NK-92 treated with Interleukin-12 subunit alpha and Interleukin-12 subunit beta, amount 100 ng/mL, for 24 hours (cell line): ENCODE measurements around the gene EYA2.

Experiments used
- DNase-seq: peaks from one replicate; lab custom pipeline; 2025; lab: John Stamatoyannopoulos, UW

EYA2 gene

DNA sequence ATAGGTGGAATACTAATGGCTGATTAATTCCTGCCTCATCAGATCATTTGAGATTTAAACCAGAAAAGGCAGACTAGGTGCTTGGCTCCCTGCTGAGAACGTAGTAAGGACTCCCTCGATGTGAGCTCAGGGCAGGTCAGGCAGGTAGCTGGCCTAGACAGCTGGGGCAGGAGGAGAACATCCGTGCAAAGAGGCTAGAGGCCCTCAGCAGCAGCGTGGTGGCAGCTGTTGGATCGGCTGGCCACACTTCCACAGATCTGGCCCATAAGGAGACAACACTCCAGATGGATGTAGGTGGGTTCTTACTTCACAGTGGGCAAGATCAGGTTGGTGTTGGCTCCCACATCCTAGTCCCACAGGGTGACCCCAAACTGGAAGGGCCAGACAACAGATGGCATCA, 38.5 kb downstream of the EYA2 start:
- DNase-seq, result no peak

DNA sequence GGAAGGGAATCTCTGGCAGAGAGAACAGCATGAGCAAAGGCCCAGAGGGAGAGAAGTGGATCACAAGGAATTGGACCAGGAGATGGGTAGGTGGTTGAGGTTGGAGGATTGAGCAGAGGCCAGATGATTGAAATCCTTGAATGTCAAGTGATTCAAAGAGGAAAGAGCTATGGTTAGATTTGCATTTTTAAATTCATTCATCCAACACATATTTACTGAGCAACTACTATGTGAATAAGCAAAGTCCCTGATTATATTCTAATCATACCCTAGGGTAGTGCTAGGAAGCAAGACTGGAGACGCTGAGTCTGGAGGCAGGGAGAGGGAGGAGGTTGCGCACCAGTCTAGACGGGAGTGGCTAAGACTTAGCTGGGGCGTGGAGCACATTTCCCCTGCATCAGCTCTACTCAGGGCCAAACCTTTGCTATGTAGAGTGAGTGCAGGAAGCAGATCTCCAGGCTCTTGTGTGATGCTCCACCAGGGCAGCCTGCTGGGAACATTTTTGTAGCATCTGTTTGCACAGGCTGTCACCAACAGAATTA, 40.2 kb downstream of the EYA2 start:
- no peak for DNase-seq

DNA sequence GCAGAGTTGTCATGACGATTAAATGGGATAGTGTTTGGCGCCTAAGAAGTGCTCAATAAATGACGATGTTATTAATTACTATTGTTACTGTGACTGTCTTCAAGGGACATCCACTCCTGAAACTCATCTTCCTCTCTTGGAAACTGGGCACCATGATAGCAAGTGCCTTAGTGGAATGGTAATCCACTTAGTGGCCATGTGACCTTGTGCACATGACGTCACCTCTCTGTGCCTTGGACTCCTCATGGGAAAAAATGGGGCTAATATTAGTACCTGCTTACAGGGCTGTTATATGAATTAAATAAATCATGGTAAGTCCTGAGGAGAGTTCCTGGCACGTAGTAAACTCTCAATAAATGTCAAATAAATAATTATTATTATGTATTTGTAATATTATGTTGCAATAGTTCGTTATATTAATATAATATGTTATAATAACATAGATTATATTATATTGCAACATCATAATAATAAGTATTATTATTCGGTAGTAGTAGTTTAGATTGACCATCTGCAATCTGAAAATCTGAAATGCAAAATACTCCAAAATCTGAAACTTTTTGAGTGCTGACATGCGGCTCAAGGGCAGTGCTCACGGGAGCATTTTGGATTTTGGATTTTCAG, 40.9 kb downstream of the EYA2 start:
- DNase-seq, result no peak

DNA sequence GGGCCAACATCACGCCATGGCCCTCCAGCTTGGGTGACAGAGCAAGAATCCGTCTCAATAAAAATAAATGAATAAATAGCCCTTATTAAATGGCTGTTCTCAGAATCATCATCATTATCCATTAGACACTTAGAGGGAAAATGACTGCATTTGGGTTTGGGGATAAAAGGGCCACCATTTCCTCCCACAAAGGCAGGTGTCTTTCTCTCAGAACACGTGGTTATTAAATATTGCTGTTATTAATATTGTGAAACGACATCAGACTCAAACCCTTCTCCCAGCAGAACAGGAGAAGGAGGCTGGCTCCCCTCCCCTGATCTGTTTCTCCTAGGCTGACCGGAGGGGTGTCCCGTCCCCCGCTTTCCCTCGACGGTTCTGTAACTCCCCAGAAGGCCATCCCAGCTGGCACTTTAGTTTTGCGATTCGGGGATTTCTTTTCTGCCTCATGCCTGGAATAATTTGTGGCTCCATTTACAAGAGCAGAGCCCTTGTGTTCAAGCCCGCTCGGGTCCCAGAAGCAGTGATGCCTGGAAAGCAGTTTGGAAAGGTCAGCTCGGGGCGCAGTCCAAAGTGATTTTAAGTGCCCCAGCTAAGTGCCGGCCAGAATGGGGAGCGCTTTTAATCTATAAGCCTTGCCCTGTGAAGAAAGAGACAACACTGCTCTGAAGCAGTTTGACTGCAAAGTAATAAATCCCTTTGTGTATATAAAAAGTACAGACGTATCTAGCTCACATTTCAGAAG, 41.9 kb downstream of the EYA2 start:
- DNase-seq, result no peak

DNA sequence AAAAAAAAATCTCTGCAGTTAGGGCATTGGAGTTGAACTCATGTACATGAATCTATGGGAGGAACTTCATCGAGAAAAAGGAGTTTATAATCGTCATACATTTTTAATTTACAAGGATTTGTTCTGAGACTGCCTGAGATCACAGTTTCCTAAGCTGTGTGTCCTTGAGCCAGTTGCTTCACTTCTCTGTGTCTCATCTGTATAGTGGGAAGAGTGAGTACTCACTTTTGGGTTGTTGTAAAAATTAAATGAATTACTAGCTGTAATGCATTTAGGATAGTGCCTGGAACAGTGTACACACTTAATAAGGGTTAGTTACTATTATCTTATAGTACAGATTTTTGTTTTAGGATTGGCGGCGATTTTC, 42.5 kb downstream of the EYA2 start:
- DNase-seq, result no peak

DNA sequence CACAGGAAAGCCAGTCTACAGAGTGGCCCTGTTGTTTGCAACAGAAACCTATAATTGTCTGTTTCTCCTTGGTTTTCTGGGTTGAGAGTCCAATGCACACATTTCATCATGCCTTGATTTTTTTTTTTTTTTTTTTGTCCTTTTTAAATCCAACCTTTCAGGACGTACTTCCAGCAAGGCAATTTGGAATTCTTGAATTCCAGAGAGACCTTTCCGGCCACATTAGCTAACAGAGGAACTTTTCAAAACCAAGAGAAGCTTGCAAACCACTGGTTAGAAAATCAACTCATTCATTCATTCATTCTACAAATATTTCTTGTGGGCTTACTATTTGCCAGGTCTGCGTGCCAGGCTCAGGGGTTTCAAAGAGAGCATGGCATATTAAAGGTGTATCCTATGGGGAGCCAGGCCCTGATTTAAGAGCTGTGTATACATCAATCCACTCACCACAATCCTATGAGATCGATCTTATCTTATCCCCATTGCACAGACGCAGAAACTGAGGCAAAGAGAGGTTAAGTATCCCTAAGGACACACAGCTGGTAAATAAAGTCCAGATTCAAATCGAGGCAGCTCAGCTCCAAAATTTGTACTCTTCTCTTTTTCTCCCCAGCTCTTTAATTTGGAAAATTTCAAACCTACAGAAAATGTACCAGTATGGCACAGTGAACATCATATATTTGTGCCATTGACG, 43.0 kb downstream of the EYA2 start:
- DNase-seq, result no peak

DNA sequence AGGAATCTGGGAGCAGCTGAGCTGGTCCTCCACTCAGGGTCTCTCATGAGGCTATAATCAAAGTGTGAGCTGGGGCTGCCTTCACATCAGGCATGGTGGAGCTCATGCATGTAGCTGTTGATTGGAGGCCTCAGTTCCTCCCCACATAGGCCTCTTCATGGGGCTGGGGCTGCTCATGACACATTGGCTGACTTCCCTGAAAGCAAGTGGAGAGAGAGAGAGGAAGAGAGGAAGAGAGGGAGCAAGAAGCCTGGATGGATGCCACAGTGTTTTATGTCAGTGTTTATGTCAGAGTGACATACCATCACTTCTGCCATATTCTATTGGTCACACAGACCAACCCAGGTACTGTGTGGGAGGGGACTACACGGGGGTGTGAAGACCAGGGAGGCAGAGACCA, 43.8 kb downstream of the EYA2 start:
- DNase-seq, result no peak

DNA sequence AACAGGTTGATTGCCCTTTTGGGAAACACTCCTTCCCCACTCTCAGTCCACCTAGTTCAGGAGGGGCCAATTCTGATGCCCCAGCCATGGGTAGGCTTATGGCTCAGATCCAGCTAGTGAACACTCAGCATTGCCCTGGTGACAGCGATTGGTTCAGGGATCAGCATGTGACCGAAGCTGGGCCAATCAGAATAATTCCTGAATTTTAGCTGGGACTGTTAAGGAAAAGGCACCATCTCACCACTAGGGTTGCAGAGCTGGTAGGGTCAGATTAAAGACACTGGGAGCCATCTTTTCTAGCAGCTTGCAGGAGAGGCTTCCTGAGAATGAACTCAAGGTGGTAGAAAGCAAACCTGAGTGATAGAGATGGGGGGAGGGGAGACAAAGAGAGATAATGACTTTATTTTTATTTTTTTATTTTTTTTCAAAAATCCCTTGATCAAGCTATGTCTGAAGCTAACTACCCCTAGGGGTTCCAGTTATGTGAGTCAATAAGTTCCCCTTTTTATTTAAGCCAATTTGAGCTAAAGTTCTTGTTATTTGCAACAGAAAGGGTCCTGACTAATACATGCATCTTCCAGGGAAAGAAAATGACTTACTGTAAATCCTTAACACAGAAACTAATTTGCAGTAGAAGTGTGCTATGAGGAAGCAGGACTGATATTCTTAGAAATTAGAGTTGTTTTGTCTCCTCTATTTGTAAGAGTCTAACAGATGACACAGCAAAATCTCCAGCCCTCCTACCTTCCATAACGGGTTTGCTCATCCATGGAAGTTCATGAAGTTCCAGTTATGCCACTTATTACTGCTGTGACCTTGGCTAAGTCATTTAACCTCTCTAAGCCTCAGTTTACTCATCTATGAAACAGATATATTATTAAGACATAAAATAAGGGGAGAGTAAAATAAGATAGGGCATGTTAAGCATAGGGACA, 44.7 kb downstream of the EYA2 start:
- no peak for DNase-seq

DNA sequence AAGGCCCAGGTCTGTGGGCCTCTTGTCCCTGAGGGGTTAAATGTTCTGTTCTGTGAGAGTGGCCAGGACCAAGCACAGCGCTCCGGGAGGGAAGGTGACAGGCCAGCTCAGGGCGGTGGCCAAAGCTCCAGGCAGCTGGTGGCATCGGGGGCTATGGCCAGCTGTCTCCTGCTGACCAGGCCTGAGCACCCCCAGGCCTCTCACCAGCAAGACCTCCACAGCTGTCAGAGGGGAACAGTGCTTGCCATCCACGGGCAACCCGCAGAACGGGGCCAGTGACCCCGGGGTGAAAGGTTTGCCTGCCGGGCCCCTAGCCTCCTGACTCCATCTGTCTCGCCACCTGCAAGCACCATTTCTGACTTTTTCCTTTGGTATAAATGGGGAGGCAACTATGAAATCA, 46.0 kb downstream of the EYA2 start:
- DNase-seq, result no peak

DNA sequence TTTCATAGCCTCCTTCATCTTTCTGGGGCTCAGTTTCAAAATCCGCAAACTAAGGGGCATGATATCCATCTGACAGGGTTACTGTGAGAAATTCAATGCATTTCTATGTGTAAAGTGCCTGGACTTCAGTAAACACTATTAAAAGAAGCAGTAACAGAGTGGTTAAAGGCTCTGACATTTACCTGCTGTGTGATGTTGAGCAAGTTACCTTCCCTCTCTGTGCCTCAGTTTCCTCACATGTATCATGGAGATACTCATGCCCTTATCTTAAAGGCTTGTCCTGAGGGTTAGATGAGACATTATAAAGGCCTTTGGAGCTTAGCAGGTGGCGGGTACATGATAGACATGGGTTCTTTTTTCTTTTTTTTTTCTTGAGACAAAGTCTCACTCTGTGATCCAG, 46.8 kb downstream of the EYA2 start:
- no peak for DNase-seq

DNA sequence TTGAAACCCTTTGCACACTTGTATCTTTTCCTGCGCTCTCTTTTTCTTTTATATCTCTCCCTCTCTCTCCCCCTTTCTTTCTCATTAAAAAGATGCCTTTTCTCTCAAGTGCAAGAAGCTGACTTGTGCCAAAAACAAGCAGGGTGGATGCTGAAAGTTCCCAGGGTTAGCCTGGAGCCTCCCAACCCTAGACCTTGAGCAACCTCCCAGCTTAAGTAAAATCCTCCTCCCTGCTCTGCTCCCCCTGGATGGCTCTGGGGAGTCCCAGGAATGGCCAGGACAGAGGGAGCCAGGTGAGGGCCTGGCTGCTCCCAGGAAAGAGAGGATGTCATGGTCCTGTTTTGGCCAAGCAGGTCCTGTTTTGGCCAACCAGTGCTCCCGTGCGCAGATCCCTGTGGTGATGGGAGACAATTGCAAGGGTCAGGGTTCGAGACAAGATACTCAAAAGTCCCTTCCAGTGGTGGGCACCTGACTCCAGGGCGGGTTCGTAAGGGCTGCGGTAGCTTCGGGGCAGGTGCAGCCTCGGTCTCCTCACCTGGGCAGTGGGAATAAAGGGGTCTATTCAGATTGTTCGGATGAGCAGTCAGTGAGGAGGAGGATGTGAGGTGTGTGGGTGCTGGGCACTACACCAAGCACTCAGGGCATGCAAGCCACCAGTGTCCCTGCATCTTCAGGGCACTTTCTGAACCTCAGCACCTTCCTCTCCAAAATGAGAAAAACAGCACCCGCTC, 49.4 kb downstream of the EYA2 start:
- no peak for DNase-seq

DNA sequence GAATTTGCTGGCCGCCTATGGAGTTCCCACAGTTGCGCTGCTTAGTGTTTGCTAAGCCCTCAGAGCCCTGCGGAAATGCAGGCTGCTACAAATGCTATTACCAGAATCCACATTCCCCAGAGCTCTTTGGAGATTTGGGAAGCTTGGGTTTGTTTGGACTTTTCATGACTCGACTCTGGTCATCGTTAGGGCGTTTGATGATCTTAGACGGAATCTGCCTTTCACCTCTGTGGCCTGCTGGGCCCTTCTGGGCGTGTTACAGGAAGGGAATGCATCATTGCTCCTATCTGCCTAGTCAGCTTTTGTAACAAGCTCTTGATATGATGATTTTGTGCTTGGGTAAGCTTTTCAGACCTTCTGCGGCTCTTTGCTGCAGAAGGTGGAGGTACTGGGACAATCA, 50.8 kb downstream of the EYA2 start:
- DNase-seq, result no peak

DNA sequence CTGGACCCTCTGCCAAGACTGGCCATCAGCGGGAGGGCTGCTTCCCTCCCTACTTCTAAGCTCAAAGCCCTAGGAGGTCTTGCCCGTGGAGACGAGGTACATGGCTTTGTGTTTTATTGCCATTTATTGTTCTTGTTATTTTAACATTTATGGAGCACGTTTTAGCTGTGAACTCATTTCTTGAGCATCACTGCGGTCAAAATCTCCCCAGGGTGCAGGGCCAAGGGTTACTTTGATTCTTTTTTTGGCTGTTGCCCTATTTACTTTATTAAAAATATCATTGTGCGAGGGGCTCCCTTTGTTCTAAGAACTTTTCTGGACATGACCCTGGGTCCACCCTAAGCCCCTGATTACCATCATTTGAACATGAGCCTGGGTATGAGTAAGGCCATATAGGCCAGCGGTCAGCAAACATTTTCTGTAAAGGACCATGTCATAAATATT, 51.6 kb downstream of the EYA2 start:
- no peak for DNase-seq

DNA sequence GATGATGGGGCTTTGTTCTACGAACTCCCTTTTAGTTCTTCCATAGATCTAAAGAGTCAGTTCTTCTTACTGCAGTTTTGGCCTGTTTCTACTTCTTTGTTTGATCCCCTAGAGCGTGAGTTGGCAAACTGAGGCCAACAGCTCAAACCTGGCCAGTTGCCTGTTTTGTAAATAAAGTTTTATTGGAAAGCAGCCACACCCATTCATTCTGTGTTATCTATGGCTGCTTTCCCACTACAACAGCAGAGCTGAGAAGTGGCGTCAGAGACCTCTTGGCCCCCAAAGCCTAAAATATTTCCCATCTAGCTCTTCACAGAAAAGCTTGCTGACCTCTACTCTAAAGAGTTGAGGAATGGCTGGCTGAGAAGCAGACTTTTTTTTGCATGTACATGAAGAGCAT, 52.2 kb downstream of the EYA2 start:
- no peak for DNase-seq

DNA sequence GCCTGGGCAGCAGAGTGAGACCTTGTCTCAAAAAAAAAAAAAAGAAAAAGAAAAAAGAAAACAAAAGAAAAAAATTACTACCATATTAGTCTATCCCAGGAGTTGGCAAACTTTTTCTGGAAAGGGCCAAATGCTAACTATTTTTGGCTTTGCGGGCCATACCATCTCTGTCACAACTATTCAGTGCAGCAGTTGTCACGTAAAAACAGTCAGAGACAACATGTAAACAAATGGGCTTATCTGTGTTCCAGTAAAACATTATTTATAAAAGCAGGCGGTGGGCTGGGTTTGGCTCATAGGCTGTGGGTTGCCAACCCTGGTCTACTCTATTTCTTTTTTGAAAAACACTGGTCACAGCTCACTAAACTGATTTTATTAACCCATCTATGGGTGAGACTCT, 53.4 kb downstream of the EYA2 start:
- no peak for DNase-seq

DNA sequence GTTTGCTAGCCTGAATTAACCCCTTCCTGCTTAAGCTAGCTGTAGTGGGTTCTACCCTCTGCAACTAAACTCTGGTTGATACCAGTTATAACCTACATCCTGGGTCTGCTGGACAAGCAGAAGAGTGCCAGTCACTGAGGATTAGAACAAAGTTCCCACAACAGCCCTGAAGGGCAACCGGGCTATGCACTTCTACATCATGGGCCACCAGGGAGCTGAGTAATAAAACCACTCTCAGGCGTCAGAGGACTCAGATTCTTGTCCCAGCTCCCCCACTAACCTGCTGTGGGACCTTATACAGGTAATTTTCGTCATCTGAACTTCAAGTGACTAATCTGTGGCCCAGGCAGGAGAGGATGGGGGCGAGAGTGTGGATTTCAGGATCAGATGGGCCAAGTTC, 56.8 kb downstream of the EYA2 start:
- peak; percentile 18 for DNase-seq

DNA sequence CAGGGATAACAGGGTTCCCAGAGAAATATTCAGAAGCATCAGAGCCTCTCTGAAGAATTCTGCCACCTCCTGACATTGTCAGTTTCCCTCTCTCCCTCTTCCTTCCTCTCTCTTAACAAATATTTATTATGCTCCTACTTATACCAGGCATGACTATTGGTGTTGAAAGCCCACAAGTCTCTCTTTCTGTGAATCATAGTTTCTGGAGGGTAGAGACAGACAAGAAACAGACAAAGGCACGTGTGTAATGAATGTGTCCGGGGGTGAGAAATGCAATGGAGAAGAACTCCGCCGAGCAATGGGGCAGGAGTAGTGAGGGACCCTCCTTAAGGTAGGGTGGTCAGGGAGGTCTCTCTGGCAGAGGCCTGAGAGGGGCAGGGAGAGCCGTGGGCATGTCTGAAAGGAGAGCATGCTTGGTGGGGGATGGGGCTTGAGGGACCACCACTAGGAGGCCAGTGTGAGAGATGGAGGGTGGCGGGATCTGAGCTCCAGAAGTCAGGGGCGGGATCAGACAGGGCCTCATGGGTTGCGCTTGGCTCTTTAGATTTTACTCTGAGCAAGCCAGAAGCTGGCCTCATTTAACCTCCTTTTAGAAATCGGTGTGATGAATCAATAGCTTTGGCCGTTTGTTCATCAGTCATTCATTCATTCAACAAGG, 57.3 kb downstream of the EYA2 start:
- DNase-seq, result no peak

DNA sequence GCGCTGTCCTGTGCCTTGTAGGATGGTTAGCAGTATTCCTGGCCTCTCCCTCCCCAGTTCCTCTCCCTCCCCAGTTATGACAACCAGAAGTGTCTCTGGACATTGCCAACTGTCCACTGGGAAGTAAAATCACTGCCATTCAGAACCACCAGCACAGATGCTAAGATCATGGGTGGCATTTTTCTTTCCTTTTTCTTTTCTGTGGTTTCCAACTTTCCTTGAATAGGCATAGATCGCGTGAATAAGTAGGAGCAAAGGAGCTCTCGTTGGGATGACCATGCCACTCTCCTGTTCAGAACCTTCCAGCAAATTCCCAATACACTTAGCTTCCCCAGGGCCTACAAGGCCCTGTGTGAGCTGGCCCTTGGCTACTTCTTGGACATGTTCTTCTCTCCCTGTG, 59.0 kb downstream of the EYA2 start:
- no peak for DNase-seq

DNA sequence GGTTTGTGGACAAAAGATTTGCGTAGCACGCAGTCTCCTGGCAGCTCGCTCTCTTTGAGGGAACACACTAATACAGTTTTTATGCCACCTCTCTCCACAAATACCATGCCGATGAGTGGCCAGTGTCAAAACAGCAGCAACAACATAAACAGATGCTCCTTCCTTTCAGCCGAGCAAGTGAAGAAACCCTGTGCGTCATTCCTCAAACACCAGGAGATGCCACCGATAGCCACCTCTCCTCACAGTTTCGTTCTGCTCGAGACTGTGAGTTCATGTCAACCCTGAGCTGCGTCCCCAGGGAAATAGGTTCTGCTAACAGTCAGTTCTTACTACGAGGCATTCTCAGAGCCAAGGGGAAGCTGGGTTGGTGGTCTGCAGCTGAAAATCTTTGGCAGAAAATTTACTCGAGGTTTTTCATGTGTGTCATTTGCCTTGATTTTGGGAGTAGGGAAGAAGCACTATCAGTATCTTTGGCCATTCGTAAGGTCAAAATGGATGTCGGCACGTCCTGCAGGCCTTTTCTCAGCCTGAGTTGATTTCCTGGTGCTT, 59.9 kb downstream of the EYA2 start:
- DNase-seq, result no peak
